ENCODE results near the gene IQSEC3.
"Not testable (repeated sequence)": the region's sequence is repeated elsewhere in the genome, so short reads cannot be mapped to it uniquely, and the experiment has no call there.

The IQSEC3 gene

GRCh38 chr12:57539-57938 is 9.0 kb upstream of the IQSEC3 start:
- no peak overlapping the region for H3K27ac ChIP-seq
- TF ChIP-seq CTCF (conservative IDR thresholded peaks at IDR 0.05) = no peak
- no peak for TF ChIP-seq ZFX (IDR thresholded peaks at IDR 0.05)

GRCh38 chr12:58832-59231 is 7.7 kb upstream of the IQSEC3 start:
- TF ChIP-seq ZFX (IDR thresholded peaks at IDR 0.05) (no peak), CTCF (conservative IDR thresholded peaks at IDR 0.05) (no peak)
- no peak overlapping the region for H3K27ac ChIP-seq

DNA sequence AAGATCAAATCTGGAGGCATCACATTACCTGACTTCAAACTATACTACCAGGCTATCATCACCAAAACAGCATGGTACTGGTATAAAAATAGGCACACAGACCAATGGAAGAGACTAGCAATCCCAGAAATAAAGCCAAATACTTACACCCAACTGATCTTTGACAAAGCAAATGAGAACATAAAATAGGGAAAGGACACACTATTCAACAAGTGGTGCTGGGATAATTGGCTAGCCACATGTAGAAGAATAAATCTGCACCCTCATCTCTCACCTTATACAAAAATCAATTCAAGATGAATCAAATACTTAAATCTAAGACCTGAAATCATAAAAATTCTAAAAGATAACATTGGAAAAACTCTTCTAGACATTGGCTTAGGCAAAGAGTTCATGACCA is 4.7 kb upstream of the IQSEC3 start:
- H3K27ac ChIP-seq = not testable (repeated sequence)

GRCh38 chr12:65491-66063 is 990 bp upstream of the IQSEC3 start:
- H3K27ac ChIP-seq = not testable (repeated sequence)

- H3K27ac ChIP-seq = not testable (repeated sequence)
Observed at GRCh38 chr12:66782-67504, 376 bp downstream of the IQSEC3 start.

DNA sequence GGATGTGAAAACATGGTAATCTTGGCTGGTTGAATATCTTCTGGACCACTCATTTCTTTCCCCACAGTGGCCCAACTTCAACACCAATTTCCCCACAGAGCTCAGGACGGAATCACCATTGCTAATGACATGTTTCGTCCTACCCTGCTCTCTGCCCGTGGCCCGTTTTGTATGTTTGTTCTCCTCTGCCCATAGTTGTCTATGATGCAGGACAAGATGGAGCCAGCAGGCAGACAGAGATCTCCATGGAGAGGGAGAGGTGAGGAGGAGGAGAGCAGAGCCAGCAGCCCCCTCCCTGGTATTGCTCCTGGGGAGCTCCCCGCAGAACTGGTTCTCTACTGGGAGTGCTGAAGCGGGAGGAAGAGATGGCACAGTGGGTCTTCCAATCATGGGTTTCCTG is 3.1 kb downstream of the IQSEC3 start:
- not testable (repeated sequence) for H3K27ac ChIP-seq

DNA sequence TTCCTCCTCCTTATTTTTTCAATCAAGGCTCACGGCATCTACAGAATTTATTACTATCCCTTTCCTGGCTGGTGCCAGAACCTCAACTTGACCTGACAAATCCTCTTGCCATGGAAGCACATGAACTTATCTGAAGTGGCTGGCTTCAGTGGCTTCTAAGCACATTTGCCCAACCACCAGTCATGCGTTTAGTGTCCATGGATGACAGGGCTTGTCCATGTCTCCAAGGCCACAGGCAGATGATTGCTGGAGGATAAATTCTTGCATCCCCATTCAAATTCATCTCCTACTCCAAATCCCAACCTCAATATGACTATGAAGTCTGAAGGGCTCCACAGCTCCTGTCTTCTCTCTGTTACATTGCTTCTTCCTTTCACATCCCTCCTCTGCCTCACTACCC is 4.0 kb downstream of the IQSEC3 start:
- H3K27ac ChIP-seq = not testable (repeated sequence)

DNA sequence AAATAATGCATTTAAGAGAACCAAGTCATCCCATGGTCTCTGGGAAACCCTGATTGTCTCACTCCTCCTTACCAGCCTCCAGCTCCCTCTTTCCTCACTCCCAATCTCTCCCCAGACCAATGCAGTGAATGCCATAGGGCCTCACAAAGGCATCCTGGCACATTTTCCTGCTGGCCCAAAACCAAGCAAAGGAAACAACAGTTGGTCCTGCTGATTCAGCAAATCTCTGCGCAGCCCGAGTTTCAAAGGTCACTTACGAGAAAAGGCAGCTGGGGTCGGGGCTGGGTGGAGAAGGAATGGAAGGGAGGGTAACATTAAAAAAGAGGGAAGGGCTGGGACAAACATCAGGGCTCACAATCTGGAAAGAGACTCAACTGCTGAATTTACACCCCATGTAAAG is 5.5 kb downstream of the IQSEC3 start:
- H3K27ac ChIP-seq = not testable (repeated sequence)

DNA sequence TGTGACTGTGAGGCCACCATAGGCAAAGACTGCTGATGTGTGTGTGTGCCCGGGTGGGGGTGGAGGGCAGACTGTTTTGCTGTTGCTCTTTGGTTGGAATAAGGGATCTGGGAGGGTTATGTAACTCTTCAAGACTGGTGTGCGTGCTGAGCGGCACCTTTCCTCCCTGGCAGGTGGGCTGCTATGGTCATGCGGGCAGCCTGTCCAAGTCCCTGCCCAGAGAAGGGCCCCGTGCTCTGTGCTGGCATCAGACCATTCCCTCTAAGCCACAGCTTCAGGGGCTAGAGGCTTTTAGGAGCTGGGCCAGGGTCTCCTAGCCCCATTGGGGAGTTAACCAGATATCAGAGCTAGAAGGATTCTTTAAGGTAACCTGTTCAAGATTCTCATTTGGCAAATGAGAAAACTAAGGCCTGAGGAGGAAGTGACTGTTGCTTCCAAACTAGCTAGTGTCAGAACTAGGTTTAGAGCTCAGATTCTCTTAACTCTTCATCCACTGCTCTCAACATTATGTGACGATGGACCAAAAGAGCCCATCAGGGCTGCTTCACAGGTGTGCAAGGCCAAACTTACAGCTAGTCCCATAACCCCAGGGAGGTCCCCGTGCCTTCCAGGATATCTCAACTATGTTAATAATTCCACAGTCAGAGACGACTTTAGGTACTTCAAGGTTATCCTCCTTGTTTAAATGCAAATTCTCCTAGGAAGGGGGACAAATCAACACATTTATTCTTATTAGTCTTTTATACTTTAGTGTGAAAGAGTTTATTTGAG is 8.0 kb downstream of the IQSEC3 start:
- H3K27ac ChIP-seq = not testable (repeated sequence)

GRCh38 chr12:75541-75940 is 9.0 kb downstream of the IQSEC3 start:
- not testable (repeated sequence) for H3K27ac ChIP-seq

DNA sequence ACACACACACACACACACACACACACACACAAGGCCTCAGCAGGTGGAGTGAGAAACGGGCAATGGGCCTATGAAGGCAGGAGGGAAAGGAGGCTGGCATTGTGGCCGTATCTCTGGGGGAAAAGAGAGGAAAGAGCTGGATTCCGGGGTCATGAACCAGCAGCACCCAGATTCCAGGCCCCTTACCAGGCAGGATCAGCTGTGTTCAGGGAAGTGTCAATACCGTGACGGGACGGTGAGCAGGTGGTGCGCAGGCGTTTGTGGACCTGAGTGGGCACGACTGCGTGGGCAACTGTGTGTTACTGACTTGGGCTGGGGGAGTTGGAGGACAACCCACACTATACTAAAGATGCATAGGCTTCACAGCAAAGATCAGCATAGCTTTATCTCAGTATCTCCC is 9.5 kb downstream of the IQSEC3 start:
- H3K27ac ChIP-seq = not testable (repeated sequence)

- not testable (repeated sequence) for H3K27ac ChIP-seq
Observed at GRCh38 chr12:76551-76950, 10.0 kb downstream of the IQSEC3 start.

- not testable (repeated sequence) for H3K27ac ChIP-seq
Observed at GRCh38 chr12:77101-77719, 10.6 kb downstream of the IQSEC3 start.

- not testable (repeated sequence) for H3K27ac ChIP-seq
Observed at GRCh38 chr12:77769-78383, 11.3 kb downstream of the IQSEC3 start.
